ENCODE data around the gene CDC42EP3. TPM values are rescaled to one million over a fixed set of nuclear protein-coding genes. Genes with fewer than 3 reads are reported as not detected.

The CDC42EP3 gene
- total RNA-seq, 4 donors from 2014 or later, result 14.0 to 42.6 (median 28.7) TPM

- TF ChIP-seq POLR2A (IDR thresholded peaks at IDR 0.05), result no peak
- no peak for TF ChIP-seq CTCF (IDR thresholded peaks at IDR 0.05)
- no peak overlapping the region for H3K4me3 ChIP-seq (ENCODE audit: low read depth, poor library complexity, severe bottlenecking)
- intact Hi-C loops (cut with DNase I; ENCODE audit: low total_unique reads), result no loop called here
- no peak for DNase-seq (ENCODE audit: low spot score in 2 of 2)
- 78 to 86% methylated on average over 2 of the region's 2 CpGs for WGBS, 2 donors
Measured at GRCh38 chr2:37674946-37675345, 3.5 kb upstream of the CDC42EP3 start.

GRCh38 chr2:37672870-37673184 is 1.4 kb upstream of the CDC42EP3 start:
- TF ChIP-seq CTCF (IDR thresholded peaks at IDR 0.05) (no peak), POLR2A (IDR thresholded peaks at IDR 0.05) (no peak)
- intact Hi-C loops (cut with DNase I; ENCODE audit: low total_unique reads), result no loop called here
- WGBS, 2 donors, result 31 to 44% methylated on average over 7 of the region's 7 CpGs
- no peak for DNase-seq (ENCODE audit: low spot score in 2 of 2)
- peak overlapping the region; percentile 44 for H3K4me3 ChIP-seq (ENCODE audit: low read depth, poor library complexity, severe bottlenecking)

- peak; percentile 34 to 93 for DNase-seq (ENCODE audit: low spot score in 2 of 2)
- WGBS, 2 donors, result 3% methylated on average over 51 to 54 of the region's 69 CpGs
- TF ChIP-seq CTCF (IDR thresholded peaks at IDR 0.05) (no peak), POLR2A (IDR thresholded peaks at IDR 0.05) (no peak)
- intact Hi-C loops (cut with DNase I; ENCODE audit: low total_unique reads), result no loop called here
- peak overlapping the region; percentile 44 for H3K4me3 ChIP-seq (ENCODE audit: low read depth, poor library complexity, severe bottlenecking)
Measured at GRCh38 chr2:37672104-37672869, 845 bp upstream of the CDC42EP3 start.

GRCh38 chr2:37671816-37672103 is 318 bp upstream of the CDC42EP3 start:
- peak in 1 of 2 donors; percentile 85 for DNase-seq (ENCODE audit: low spot score in 2 of 2)
- TF ChIP-seq CTCF (IDR thresholded peaks at IDR 0.05) (no peak), POLR2A (IDR thresholded peaks at IDR 0.05) (no peak)
- 0 to 2% methylated on average over 2 to 21 of the region's 29 CpGs for WGBS, 2 donors
- H3K4me3 ChIP-seq (ENCODE audit: low read depth, poor library complexity, severe bottlenecking), result peak overlapping the region; percentile 44
- intact Hi-C loops (cut with DNase I; ENCODE audit: low total_unique reads), result no loop called here

- 17 to 22% methylated on average over 11 of the region's 11 CpGs for WGBS, 2 donors
- no peak for DNase-seq (ENCODE audit: low spot score in 2 of 2)
- H3K4me3 ChIP-seq (ENCODE audit: low read depth, poor library complexity, severe bottlenecking), result peak overlapping the region; percentile 44
- TF ChIP-seq CTCF (IDR thresholded peaks at IDR 0.05) (no peak), POLR2A (IDR thresholded peaks at IDR 0.05) (no peak)
- intact Hi-C loops (cut with DNase I; ENCODE audit: low total_unique reads), result no loop called here
Measured at GRCh38 chr2:37670378-37671008, 949 bp downstream of the CDC42EP3 start.
